WI38 (cell line): ENCODE data around the gene RYR3.

ENCODE experiments used
- H3K4me3 ChIP-seq: 2 replicates; pipeline ENCODE4 v1.5.1; 2011; ENCODE audit warnings: low read depth, mild to moderate bottlenecking, control low read depth, low read length
- TF ChIP-seq, protein P1 (sequence below): IDR thresholded peaks from 2 replicates; pipeline ENCODE4 v1.5.1; 2012; ENCODE audit warnings: low read depth, mild to moderate bottlenecking, control low read depth, low read length

Gene RYR3

DNA sequence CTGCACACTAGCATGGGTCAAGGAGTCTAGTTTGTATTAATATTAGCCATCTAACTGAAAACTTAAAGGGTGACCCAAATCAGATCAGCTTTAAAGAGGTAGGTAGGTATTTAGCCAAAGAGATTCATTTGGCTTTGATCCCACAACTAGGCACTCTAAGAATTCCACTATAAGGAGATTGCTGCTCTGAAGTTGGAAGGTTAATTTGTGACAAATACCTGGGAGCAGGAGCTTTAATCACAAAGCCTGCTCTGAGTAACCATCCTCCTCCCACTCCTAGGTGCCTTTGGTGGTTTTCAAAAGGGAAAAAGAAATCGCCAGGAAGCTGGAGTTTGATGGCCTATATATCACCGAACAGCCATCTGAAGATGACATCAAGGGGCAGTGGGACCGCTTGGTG, 537.2 kb downstream of the RYR3 start:
- no peak overlapping the region for H3K4me3 ChIP-seq
- TF ChIP-seq, protein P1, sequence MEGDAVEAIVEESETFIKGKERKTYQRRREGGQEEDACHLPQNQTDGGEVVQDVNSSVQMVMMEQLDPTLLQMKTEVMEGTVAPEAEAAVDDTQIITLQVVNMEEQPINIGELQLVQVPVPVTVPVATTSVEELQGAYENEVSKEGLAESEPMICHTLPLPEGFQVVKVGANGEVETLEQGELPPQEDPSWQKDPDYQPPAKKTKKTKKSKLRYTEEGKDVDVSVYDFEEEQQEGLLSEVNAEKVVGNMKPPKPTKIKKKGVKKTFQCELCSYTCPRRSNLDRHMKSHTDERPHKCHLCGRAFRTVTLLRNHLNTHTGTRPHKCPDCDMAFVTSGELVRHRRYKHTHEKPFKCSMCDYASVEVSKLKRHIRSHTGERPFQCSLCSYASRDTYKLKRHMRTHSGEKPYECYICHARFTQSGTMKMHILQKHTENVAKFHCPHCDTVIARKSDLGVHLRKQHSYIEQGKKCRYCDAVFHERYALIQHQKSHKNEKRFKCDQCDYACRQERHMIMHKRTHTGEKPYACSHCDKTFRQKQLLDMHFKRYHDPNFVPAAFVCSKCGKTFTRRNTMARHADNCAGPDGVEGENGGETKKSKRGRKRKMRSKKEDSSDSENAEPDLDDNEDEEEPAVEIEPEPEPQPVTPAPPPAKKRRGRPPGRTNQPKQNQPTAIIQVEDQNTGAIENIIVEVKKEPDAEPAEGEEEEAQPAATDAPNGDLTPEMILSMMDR = no peak

DNA sequence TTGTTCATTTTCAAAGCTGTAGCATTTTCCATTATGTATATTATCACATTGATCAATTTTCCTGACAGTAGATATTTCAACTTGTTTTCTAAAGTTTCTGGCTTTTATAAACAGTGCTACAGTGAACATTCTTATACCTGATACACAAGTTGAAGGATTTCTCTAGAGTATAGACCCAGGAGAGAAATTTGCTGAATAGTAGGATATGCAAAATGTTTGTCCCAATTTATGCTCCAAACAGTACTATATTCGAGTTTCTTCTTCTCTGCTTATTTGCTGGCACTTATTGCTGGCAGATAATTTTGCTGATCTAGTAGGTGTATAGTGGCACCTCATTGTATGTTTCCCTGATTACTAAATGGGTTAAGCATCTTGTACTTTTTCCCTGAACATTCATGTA, 540.3 kb downstream of the RYR3 start:
- no peak overlapping the region for H3K4me3 ChIP-seq

DNA sequence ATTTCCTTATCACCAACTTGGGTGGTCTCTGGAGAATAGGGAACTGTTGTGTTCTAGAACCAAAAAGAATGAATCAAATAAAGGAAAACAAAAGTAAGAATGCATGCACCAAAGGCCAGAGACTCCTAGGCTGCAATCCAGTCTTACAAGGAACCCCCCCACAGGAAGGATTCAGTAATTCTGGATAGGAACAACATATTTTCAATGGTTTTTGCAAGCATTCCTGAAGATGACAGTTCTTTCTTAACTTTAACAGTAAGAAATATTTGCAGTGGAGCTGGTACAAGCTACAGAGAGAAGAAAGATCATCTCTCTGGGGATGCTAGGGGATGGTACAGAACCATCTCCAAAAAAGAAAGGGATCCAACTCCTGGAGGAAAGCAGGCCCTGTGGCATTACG, 541.3 kb downstream of the RYR3 start:
- H3K4me3 ChIP-seq = no peak overlapping the region
- TF ChIP-seq, protein P1 = no peak

More for the DNA sequence above, 540.3 kb downstream of the RYR3 start:
- TF ChIP-seq, protein P1 = no peak

DNA sequence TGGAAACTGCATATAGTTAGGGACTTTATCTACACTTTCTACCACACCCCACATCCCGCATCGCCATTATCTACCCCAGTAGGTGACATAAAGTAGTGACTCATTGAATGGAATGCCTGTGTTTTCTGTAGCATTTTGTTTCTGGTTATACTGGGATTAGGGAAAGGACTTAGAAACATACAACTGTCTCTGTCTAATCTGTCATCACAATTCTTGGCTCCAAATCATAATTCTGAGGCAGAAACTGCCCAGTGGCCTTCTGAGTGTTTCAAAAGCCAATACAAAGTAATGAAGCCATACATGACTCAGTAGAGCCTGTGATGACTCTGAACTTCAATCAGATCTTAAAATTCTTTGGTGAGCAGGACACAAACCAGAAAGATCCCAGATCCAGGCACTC, 541.8 kb downstream of the RYR3 start:
- no peak overlapping the region for H3K4me3 ChIP-seq
- TF ChIP-seq, protein P1 = no peak

DNA sequence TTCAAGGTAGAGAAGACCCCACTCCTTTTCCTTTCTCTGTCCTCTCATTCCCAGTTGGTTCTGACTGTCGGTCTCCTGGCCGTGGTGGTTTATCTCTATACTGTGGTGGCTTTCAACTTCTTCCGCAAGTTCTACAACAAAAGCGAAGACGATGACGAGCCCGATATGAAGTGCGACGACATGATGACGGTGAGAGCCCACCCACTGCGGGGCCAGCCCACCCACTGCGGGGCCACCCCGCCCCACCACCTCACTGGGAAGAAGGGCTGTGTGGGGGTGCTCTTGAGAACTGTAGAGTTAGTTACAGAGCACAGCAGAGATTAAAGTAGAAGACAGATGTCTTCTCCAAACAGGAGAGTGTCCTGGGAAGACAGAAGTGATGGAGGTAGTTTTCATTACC, 547.0 kb downstream of the RYR3 start:
- H3K4me3 ChIP-seq = no peak overlapping the region
- TF ChIP-seq, protein P1 = no peak

DNA sequence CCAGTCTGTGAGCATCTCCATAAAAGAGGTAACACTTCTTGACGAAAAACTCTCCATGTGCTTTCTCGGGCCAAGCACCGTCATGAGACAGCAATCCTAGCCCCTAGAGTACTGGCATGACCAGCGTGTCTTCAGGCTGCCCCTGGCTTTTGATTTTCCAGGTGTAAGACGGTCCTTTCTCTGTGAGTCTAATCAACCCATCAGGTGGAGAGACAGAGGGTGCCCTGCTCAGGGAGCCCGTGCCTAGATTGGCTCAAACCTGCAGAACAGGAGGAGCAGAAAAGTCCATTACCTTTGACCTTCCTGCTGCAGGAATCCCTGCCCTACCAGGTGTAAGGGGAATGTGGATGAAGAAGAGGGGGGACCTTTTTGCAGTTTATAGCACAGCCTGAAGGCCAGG, 548.1 kb downstream of the RYR3 start:
- no peak overlapping the region for H3K4me3 ChIP-seq
- TF ChIP-seq, protein P1 = no peak

DNA sequence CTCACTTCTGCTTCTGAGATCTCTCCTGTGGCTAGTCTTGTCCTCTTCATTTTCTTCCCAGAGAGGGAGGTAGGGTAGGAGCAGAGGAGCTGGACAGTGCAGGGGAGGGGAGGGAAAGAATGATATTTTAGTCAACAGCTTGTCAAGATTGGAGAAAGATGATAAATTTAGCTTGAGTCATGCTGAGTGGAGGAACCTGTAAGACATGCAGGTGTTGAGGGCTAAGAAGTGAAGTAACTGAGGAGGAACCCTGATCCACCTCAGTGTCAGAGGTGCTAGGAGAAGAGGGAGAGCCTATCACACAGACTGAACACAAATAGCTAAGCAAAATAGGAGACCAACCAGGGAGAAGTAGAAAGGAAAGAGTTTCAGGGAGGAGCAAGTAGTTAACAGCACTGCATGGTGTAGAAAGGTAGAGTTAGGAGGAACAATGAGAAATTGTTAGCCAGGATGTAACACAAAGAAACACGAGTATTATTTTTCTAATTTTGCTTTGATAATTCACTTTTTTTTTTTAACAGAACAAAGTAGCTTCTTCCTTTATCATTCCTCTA, 549.3 kb downstream of the RYR3 start:
- TF ChIP-seq, protein P1 = no peak
- H3K4me3 ChIP-seq = no peak overlapping the region
